ENCODE measurements around the gene PIGN.
"Not testable (repeated sequence)": the region's sequence is repeated elsewhere in the genome, so short reads cannot be mapped to it uniquely, and the experiment has no call there.

PIGN gene

DNA sequence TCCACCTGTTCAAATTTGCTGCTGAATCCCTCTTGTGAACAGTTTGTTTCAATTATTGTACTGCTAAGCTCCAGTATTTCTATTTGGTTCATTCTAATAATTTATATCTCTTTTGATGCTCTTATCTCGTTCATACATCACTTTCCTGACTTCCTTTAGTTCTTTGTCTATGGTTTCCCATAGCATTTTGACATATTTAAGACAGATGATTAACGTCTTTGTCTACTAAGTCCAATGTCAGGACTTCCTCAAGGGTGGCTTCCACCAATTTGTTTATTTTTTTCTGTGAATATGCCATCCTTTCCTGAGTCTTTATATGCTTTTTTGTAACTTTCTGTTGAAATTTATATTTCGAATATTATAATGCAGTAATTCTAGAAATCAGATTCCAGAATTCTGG, 9.6 kb downstream of the PIGN start:
- no peak for DNase-seq (ENCODE audit: low spot score)

DNA sequence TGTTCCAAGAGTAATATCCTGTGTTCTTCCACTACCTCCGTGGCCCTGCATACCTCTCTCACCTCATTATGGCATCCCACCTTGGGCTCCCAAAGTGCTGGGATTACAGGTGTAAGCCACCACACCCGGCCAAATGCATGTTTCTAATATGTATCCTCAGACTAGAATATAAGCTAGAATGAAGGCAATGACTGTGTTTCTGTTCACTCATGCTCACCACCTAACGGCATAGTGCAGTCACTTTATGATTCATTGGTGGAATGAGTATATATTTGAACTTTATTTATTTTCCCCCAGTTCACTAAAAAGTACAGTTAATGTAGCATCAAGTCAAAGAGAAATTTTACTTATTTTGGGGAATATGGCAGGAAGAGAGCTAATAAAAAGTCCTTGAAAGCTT, 11.3 kb downstream of the PIGN start:
- DNase-seq (ENCODE audit: low spot score), result no peak

DNA sequence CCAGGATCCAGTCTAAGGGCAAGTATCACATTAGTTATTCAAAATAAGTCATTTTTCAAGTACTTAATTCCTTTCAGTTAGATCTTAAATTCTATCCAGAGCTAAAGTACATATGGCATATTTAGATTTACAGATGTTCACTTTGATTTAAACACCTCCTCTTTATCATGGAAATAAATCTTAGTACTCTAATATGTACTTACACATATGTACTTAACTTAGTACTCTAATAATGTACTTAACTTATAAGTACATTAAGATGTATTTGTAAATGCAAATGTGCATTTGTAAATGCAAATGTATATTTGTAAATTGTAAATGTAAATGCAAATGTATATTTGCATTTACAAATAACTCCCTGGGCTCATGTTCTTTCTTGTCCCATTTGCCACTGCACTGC, 14.6 kb downstream of the PIGN start:
- no peak for DNase-seq (ENCODE audit: low spot score)

DNA sequence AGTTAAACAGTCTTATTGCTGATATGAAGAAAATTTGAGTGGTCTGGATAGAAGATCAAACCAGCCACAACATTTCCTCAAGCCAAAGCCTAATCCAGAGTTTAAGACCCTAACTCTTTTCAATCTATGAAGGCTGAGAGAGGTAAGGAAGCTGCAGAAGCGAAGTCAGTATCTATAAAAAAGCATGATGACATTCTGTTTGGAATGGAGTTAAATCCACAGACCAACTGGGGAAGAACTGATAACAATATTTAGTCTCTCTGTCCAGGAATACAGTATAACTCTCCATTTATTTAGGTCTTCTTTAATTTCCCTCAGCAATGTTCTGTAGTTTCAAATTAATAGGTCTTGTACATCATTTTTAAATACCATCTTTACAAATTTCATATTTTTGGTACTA, 16.0 kb downstream of the PIGN start:
- DNase-seq (ENCODE audit: low spot score), result no peak

DNA sequence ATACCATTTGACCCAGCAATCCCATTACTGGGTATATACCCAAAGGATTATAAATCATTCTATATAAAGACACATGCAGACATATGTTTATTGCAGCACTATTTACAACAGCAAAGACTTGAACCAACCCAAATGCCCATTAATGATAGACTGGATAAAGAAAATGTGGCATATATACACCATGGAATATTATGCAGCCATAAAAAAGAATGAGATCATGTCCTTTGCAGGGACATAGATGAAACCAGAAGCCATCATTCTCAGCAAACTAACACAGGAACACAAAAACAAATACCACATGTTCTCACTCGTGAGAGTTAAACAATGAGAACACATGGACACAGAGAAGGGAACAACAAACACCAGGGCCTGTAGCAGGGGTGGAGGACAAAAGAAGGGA, 20.3 kb downstream of the PIGN start:
- DNase-seq (ENCODE audit: low spot score), result not testable (repeated sequence)

DNA sequence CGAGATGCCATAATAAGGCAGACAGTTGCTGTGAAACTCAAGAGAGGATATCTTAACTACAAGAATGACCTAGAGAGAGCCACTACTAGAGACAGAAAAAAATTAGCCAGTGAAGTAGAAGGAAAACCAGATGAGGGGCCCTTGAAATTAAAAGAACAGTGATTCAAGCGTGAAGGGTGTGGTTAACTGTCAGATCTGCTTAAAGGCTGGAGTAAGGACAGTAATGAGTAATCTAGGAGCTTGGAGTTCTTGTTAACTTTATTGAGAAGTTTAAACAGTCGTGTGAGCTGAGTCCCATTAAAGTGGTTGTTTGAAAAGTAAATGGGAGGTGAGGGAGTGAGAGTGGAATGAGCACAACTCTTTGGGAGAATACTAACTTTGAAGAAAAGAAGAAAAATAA, 21.3 kb downstream of the PIGN start:
- no peak for DNase-seq (ENCODE audit: low spot score)

DNA sequence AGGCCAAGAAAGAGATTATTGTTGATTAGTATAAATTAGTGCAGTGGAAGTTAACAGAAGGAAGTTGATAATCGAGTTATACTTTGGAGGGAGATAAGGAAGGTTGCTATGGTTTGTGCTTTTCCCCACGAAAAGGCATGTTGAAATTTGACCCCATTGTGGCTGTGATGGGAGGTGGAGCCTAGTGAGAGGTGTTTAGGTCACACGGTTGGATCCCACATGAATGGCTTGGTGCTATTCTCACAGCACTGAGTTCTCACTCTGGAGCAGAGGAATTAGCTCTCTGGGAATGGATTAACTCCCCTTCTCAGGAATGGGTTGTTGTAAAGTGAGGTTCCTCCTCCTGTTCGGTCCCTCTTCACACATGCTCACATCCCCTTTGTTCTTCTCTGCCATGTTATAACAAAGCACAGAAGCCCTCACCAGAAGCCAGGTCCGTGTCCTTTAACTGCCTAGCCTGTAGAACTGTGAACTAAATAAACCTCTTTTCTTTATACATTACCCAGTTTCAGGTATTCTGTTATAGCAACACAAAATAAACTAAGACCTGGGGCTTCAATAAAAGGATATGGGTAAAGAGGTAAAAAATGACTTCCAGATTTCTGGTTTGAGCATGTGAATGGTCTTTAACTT, 21.9 kb downstream of the PIGN start:
- DNase-seq (ENCODE audit: low spot score), result no peak

DNA sequence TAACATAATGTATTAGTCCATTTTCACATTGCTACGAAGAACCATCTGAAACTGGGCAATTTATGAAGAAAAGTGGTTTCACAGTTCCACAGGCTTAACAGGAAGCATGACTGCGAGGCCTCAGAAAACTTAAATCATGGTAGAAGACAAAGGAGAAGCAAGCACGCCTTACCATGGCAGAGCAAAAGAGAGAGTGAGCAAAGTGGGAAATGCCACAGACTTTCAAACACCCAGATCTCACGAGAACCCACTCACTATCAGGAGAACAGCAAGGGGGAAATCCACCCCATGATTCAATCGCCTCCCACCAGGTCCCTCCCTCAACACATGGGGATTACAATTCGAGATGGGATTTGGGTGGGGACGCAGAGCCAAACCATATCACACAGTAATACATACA, 22.5 kb downstream of the PIGN start:
- DNase-seq (ENCODE audit: low spot score), result no peak

DNA sequence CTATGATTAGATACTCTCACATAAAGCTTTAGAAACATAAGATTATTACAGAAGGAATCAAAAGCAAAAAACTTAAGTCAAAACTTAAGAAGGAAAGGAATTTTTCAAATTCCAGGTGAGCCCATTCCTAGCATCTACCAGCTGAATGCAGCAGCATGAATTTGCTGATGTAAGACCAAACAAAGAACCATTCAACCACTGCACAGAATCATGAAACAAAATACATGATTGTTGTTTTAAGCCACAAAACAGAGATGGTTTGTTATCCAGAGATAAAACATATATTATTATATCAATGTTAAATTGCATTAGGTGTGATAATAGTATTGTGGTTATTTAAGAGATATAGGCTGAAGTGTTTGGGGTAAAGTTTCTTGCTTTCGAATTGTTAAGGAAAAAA, 29.0 kb downstream of the PIGN start:
- no peak for DNase-seq (ENCODE audit: low spot score)

DNA sequence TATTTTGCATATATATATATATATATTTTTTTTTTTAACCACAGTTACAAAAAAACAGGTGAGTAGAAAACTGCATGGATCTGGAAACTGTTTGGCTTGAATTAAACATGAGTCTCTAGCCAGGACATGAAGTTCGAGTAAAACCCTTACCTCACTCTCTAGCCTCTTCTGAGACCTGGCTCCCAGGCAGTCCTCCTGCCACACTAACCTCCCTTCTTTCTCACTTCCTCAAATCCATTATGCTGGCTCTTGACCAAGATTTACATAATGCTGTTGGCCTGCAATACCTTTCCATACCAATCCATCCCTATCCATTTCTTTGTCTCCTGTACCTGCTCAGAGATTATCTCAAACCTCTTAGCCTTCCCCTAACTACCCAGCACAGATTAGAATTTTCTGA, 34.0 kb downstream of the PIGN start:
- no peak for DNase-seq (ENCODE audit: low spot score)

DNA sequence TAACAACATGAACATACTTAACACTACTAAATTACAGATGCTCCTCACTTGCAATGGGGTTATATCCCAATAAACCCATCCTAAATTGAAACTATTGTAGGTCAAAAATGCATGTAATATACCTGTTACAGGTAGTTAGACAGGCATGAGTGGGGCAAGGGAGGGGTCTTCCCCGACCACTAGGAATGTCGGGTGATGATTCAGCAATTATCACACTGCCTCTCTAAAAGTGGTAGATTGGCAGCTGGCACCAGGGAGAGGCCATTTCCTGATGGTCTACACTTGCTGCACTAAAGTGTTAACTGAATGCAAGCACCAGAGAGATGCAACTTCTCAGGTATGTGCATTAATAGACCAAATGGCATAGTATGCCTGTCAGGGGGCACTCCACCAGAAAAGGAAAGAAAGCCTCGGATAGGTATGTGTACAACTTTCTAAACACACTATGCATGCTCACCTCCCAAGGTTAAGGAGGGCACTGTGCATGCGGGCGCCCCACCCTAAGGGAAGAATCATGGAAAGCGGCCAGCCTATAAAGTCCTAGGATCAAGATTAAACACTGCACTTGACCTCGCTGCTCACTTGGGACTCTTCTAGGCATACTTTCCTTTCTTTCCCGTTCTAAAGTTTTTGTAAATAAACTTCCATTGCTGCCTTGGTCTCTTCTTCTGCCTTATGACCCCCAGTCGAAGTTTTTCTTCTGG, 35.6 kb downstream of the PIGN start:
- no peak for DNase-seq (ENCODE audit: low spot score)

DNA sequence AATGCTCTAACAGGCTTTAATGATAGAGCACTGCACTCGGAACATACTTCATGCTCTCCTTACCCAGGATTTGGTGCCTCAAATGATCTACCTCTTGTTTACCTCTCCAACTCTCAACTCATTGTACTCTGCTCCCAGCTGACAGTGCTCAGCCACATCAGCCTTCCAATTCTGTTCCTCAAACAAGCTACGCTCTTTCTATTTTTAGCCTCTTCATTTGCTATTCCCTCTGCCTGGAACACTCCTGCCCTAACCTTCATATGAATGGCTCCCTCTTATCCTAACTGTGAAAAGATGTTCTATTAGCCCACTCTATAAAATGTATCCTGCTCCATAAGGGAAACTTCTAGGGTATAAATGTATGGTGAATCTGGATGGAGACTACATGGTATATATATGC, 42.5 kb downstream of the PIGN start:
- no peak for DNase-seq (ENCODE audit: low spot score)

DNA sequence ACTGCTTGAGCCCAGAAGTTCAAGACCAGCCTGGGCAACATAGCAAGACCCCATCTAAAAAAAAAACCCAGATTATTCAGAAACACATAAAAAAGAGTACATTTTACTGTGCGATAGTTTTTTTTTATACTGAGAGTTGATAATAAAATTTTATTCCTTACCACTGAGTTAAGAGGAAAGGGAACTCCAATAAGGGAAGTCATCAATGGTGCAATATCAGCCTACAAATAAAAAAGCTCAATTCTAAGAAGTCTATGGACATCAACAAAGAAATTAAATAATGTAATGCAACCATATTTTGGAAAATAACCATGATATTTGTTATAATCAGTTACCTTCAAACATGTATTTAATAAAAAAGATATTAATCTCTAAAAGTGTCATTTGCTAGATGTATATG, 46.6 kb downstream of the PIGN start:
- DNase-seq (ENCODE audit: low spot score), result no peak

DNA sequence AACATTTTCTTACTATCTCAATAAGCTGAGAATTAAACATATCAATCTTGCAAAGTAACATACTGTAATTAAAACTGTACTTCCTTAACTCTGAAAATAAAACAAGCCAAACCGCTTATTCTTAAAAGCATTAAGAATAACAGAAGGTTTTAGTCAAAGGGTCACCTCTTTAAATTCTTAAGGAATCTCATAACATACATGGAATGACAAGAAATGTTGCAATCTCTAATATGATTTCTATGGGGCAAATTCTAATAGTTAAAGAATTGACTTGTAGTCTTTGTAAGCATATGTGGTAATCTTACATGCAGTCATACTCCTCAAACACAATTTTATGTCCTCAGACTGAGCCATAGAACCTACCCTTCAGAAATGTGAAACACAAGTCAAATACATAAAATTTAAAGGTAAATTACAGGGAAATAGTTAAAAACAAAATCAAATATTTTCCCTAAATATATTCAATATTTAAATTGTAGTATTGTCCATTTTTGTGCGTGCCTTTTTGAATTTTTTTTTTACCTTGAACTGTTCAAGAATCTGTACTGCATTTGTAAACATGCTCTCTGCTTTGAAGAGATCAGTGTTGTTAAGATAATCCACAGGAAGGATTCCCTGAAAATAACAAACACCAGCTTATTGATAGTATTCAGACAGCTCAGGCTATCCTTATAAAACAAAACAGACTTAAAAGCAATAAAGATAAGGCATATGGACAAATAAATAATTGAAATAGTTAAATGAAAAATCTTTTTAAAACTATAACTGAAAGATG, 48.2 kb downstream of the PIGN start:
- no peak for DNase-seq (ENCODE audit: low spot score)

DNA sequence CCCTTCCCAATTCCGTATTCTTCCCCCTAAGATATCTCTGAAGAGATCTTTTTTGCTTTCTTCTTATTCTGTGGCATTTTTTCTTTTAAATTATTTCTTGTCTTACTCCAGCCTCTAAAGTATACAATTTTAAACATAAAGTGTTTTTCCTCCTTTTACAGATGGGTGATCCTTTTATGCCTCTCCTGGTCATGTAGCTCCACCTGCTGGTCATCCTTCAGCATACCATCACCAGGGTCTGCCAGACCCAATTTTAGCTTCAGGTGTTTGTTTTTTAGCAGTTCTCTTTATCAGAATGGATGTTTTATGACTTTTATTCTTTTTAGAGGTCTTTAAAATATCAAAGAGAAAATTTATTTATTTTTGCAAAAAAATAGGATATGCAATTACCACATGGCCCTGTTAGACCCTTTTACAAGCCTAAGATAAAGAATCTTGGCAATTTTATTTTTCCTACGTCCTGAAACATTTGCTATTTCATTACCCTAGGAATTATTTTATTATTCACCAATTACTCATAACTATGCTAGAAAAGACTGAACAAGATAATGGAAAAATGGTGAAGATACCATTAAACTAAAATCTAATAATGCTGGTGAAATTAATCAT, 55.5 kb downstream of the PIGN start:
- DNase-seq (ENCODE audit: low spot score), result peak; percentile 68

DNA sequence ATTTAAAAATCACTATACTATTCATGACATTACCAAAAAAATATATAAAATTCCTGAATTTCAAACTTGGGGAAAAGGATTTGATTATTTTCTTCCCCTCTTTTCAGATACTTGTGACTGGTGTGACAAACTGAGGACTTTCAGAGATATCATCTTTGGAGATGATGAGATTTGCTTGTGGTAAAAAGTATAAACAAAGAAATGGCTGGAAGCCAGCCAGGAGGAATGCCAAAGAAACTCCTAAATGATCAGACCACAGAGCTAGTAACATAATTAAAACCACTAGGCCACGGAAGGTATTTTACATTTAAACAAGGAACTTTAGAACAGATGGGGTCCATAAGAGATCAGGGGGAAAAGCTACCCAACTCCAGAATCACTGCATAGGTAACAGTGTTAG, 58.7 kb downstream of the PIGN start:
- DNase-seq (ENCODE audit: low spot score), result no peak

DNA sequence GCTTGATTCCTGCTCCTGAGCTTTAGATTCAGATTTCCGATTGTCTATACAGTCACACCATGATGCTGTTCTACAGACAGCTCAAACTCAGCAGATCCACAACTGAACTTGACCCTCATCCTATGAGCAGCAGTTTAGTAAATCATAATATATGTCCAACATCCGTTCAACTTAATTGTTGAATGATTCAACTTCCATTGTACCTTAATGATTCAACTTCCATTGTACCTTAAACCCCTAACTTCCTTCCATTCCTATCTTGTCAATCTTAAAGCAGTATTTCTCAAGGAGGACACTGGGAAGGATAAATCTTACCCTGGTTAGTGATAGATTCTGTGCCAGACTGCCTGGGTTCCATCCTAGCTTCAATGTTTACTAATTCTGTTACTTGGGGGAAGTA, 60.1 kb downstream of the PIGN start:
- peak; percentile 17 for DNase-seq (ENCODE audit: low spot score)

DNA sequence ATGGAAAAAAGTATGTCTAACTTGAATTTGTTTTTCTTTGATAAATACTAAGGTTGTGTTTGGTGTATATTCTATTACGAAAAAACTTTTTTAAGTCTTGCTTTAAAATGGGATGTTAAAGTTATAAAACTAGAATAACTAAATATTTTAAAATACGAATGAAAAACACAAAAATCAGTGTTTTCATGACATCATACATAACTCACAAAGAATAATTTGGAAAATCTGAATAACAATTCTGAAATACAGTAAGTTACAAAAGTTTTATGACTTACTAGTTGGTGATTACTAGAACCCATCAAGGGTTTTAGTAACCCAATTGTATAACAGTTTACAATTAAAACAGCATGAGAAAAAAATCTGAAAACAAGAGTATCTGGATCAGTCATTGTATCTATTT, 61.2 kb downstream of the PIGN start:
- DNase-seq (ENCODE audit: low spot score), result no peak

DNA sequence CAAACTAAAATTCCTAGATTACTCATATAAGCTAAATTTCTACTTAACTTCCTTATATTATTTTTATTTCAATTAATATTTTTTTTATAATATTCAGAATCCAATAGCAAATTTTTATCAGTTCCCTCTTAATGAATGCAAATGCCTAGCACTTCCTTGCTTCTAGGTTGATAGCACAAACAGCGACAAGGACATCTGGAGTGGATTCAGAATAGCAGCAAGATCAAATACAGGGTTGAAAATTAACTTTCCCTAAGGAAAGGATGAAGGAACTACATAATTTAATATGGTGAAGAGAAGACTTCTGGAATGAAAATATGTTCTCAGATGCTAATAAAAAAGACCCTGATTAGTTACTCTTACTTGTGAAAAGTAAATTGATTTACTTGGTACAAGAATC, 64.5 kb downstream of the PIGN start:
- no peak for DNase-seq (ENCODE audit: low spot score)

DNA sequence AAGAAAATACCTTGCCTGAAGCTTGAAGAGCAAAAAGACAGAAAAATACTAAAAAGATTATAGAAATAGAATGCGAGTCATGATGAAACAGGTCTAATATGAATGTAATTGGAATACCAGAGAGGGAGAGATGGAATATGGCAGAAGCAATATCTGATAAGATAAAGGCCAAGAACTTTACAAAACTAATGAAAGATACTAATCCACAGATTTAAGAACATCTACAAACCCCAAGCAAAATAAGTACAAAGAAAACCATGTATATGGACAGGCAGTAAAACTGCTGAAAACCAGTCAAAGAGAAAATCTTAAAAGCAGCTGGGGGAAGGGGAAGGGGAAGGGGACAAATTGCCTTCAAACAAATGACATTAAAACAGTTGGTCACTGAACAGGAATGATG, 67.0 kb downstream of the PIGN start:
- DNase-seq (ENCODE audit: low spot score), result no peak

DNA sequence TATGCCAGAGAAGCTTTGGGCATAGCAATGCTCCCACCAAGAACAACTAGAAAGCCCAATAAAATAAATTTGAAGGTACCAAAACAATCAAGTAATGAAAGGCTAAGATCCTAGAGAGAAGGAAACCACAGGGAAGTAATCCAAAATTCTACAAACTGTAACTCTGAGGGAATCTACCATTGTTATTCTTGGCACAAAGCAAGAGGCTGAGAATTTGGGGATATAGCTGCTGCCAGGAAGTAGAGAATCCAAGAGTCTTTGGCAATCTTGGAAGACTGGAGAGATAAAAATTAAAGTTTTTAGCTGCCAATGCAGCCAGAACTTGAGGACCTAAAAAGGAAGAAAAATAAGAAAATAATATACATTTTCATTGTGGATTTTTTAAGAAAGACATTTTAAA, 68.5 kb downstream of the PIGN start:
- DNase-seq (ENCODE audit: low spot score), result no peak

DNA sequence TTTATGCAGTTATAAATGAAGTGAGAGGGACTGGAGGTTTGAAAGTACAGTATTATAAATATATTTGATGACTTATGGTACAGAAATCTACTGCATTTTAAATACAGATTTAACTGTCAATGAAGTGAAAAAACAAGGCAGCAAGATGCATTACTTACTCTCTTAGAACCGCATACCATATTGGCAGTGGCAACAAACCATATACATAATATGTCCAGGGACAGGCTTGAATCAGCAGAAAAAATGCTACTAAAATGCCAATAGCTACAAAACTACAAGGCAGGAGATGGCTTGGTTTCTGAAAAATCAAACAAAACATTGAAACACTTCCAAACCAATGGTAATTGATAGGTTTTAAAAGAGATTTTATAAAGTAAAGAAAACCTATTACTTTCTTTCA, 77.2 kb downstream of the PIGN start:
- no peak for DNase-seq (ENCODE audit: low spot score)

DNA sequence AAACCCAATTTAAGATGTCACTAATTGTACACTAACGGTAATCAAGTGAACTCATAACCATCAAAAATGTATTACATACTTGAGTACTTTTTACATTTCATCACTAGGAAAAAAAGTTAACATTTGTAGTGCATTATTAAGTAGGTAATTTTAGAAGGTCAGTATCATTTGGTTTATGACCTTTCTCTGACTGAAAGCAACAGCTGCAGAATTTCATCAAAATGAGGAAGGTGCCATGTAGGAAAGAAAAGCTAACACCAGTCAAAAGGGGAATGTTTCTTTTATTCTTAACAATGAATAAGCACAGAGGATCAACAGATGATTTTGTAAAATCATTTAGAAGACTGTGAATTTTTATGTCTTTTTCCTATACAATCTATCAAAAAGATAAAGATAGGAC, 79.0 kb downstream of the PIGN start:
- DNase-seq (ENCODE audit: low spot score), result no peak
